PFSK-1 (cell line): ENCODE measurements around the gene ADGRB3. TPM values are rescaled to one million over a fixed set of nuclear protein-coding genes. Genes with fewer than 3 reads are reported as not detected.

Experiments used
- FOXP2 ChIP-seq: optimal IDR thresholded peaks from 2 replicates; pipeline ENCODE3; 2011; ENCODE audit warnings: borderline replicate concordance, control low read depth, inconsistent platforms; ENCODE audit not compliant: insufficient read depth; ENCODE audit errors: extremely low read length, extremely low read depth
- POLR2AphosphoS5 ChIP-seq: IDR thresholded peaks from 2 replicates; pipeline ENCODE4 v1.6.1; 2012; ENCODE audit warnings: low read depth, mild to moderate bottlenecking, control low read depth, low read length, moderate library complexity
- REST ChIP-seq, 2 experiments: IDR thresholded peaks; 2 replicates each; pipeline versions ENCODE4 v1.6.1 to v1.8.0; 2011 to 2012; ENCODE audit warnings: low read depth in 2 of 2, low read length in 2 of 2, control low read depth in 1 of 2, inconsistent platforms in 1 of 2, mild to moderate bottlenecking in 1 of 2, moderate library complexity in 1 of 2; ENCODE audit not compliant: insufficient read depth in 1 of 2
- SIN3A ChIP-seq: IDR thresholded peaks from 2 replicates; pipeline ENCODE4 v1.6.1; 2012; ENCODE audit warnings: mild to moderate bottlenecking, low read length, moderate library complexity, borderline replicate concordance; ENCODE audit not compliant: insufficient read depth
- TAF1 ChIP-seq: IDR thresholded peaks from 2 replicates; pipeline ENCODE4 v1.6.1; 2012; ENCODE audit warnings: low read length, control low read depth, borderline replicate concordance; ENCODE audit not compliant: insufficient read depth
- polyA plus RNA-seq: library from polyadenylated mRNA; unstranded; fragments of >200 nt; gene quantifications from one replicate; pipeline ENCODE4 v1.2.1, GENCODE V29; 2012; ENCODE audit warnings: low read depth, missing spikeins; ENCODE audit not compliant: insufficient read length

ADGRB3 gene
- polyA plus RNA-seq = not detected

- TF ChIP-seq TAF1 = no peak
- no peak for TF ChIP-seq REST (IDR thresholded peaks at IDR 0.05; ENCODE audit: insufficient read depth in 1 of 2, low read depth in 2 of 2, low read length in 2 of 2)
- no peak for TF ChIP-seq POLR2AphosphoS5
- no peak for TF ChIP-seq SIN3A
- no peak for TF ChIP-seq FOXP2
These were observed at the start of gene ADGRB3 for GRCh38 chr6:68634726-68635411. Gene ADGRB3 (plus strand): TSS chr6:68635282. CDS start chr6:68638676, 3,394 bp downstream.

- TF ChIP-seq TAF1 = no peak
- no peak for TF ChIP-seq SIN3A
- TF ChIP-seq FOXP2 = no peak
- no peak for TF ChIP-seq POLR2AphosphoS5
These were observed 41.5 kb upstream of the ADGRB3 start for GRCh38 chr6:68593558-68593957.

- TF ChIP-seq POLR2AphosphoS5 (no peak), FOXP2 (no peak), SIN3A (no peak), TAF1 (no peak), REST (IDR thresholded peaks at IDR 0.05; ENCODE audit: insufficient read depth in 1 of 2, low read depth in 2 of 2, low read length in 2 of 2) (no peak)
These were observed 37.4 kb upstream of the ADGRB3 start for GRCh38 chr6:68597642-68598041.

GRCh38 chr6:68615938-68616337 is 19.1 kb upstream of the ADGRB3 start:
- TF ChIP-seq REST (IDR thresholded peaks at IDR 0.05; ENCODE audit: insufficient read depth in 1 of 2, low read depth in 2 of 2, low read length in 2 of 2) (no peak), FOXP2 (no peak), TAF1 (no peak), POLR2AphosphoS5 (no peak), SIN3A (no peak)

- no peak for TF ChIP-seq FOXP2
- no peak for TF ChIP-seq POLR2AphosphoS5
- no peak for TF ChIP-seq REST (IDR thresholded peaks at IDR 0.05; ENCODE audit: insufficient read depth in 1 of 2, low read depth in 2 of 2, low read length in 2 of 2)
- no peak for TF ChIP-seq TAF1
These were observed 9.1 kb upstream of the ADGRB3 start for GRCh38 chr6:68625998-68626397.
